Mesothelial cell of epicardium (in vitro differentiated cells): Measurements from ENCODE around the gene CDS1. TPM values are rescaled to one million over a fixed set of nuclear protein-coding genes. Genes with fewer than 3 reads are reported as not detected.
"Not testable (repeated sequence)": the region's sequence is repeated elsewhere in the genome, so short reads cannot be mapped to it uniquely, and the experiment has no call there.

ENCODE experiments used
- DNase-seq, 2 experiments: peaks; one replicate each; pipeline ENCODE4 v3.0.0; 2021; ENCODE audit warnings: low spot score in 2 of 2; ENCODE audit not compliant: unreplicated experiment in 2 of 2
- H3K27ac Mint-ChIP-seq: 2 replicates; pipeline ENCODE4 v1.8.0; 2021; ENCODE audit warnings: mixed read lengths
- H3K27me3 Mint-ChIP-seq: 2 replicates; pipeline ENCODE4 v1.8.0; 2021; ENCODE audit warnings: low read depth, mixed read lengths
- H3K36me3 Mint-ChIP-seq: 2 replicates; pipeline ENCODE4 v1.8.0; 2021; ENCODE audit warnings: mixed read lengths
- H3K4me1 Mint-ChIP-seq: 2 replicates; pipeline ENCODE4 v1.8.0; 2021; ENCODE audit warnings: mixed read lengths
- H3K4me3 Mint-ChIP-seq: 2 replicates; pipeline ENCODE4 v1.8.0; 2021; ENCODE audit warnings: mild to moderate bottlenecking, moderate library complexity, mixed read lengths
- H3K9me3 Mint-ChIP-seq: 2 replicates; pipeline ENCODE4 v1.8.0; 2021; ENCODE audit warnings: mixed read lengths
- CTCF ChIP-seq: fragments of 200-600 bp; sonication (generic); IDR thresholded peaks from one replicate; pipeline ENCODE4 v1.5.0; 2021; ENCODE audit warnings: antibody characterized with exemption; ENCODE audit not compliant: unreplicated experiment
- total RNA-seq: library from RNA; stranded (reverse); gene quantifications from 3 replicates; pipeline ENCODE4 v1.2.1, GENCODE V29; 2021

CDS1 gene
- total RNA-seq, result 18.7 to 20.2 TPM (median 18.7 TPM) in 3 replicates

DNA sequence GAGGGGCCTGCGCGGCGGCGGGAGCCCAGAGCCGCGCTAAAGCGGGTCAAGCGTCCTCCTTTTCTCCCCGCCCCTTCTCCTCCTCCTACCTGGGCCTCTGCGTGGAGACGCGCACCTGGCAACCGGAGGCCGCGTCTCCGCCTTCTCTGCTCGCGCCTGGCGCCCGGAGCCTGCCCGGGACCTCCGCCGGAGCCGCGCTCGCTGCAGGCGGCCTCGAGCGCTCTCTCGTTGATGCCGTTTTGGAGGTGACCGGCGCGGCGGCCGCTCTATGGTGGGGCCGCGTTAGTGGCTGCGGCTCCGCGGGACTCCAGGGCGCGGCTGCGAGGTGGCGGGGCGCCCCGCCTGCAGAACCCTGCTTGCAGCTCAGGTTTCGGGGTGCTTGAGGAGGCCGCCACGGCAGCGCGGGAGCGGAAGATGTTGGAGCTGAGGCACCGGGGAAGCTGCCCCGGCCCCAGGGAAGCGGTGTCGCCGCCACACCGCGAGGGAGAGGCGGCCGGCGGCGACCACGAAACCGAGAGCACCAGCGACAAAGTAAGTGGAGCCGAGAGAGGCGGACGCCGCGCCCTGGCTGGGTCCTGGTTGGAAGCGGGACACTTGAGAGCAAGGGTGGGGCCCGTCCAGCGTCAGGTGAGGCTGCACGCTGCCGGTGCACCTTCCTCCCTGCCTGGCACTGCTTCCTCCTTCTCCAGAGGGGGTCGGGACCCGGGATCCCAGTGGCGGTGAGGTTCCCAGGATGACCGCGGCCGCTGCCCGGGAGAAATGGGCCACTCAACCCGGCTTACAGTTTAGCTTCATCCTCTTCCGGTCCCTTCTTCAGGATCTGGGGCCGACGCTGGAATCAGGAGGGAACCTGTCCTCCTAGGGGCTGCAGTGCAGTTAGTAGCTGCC lies at the start of gene CDS1:
Gene CDS1, plus strand, starts transcription at position 140 of the 888 bp plus-strand sequence. Its CDS starts 275 bp downstream, at position 415.
- H3K9me3 Mint-ChIP-seq, result peaks cover 4% of the 10 kb centered on the region
- no peak for TF ChIP-seq CTCF
- H3K4me3 Mint-ChIP-seq, result peak within 1 kb of the TSS; percentile 87
- H3K36me3 Mint-ChIP-seq, result peaks cover 10% of the 10 kb centered on the region
- H3K27ac Mint-ChIP-seq, result peak within 1 kb of the TSS; percentile 97
- peak; percentile 21 to 61 for DNase-seq
- peaks cover 42% of the 10 kb centered on the region for H3K4me1 Mint-ChIP-seq
- peaks cover 25% of the 10 kb centered on the region for H3K27me3 Mint-ChIP-seq

DNA sequence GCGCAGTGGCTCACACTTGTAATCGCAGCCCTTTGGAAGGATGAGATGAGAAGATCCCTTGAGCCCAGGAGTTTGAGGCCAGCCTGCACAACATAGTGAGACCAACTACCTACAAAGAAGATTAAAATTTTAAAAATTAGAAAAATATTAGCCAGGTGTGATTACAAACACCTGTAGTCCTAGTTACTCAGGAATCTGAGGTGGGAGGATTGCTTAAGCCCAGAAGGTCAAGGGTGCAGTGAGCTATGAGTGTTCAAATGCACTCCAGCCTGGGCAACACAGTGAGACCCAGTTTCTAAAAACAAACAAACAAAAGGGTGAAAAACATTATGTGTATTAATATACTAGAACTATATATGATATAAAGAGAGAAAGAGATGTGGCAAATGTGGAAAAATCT lies 47.0 kb upstream of the CDS1 start:
- no peaks in the 10 kb centered on the region for H3K27me3 Mint-ChIP-seq
- H3K27ac Mint-ChIP-seq, result no peak overlapping the region
- DNase-seq, result no peak
- H3K36me3 Mint-ChIP-seq, result peaks cover 6% of the 10 kb centered on the region
- H3K4me1 Mint-ChIP-seq, result peaks cover 11% of the 10 kb centered on the region
- peaks cover 11% of the 10 kb centered on the region for H3K9me3 Mint-ChIP-seq
- no peak overlapping the region for H3K4me3 Mint-ChIP-seq
- no peak for TF ChIP-seq CTCF

DNA sequence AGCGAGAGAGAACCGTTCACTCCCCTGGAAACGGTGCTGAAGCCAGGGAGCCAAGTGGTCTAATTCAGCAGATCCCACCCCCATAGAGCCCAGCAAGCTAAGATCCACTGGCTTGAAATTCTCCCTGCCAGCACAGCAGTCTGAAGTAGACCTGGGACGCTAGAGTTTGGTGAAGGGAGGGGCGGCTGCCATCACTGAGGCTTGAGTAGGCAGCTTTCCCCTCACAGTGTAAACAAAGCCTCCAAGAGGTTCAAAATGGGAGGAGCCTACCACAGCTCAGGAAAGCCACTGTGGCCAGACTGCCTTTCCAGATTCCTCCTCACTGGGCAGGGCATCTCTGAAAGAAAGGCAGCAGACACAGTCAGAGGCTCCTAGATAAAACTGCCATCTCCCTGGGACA lies 37.8 kb upstream of the CDS1 start:
- DNase-seq, result no peak
- no peak overlapping the region for H3K27ac Mint-ChIP-seq
- H3K9me3 Mint-ChIP-seq, result peaks cover 4% of the 10 kb centered on the region
- H3K4me3 Mint-ChIP-seq, result no peak overlapping the region
- no peaks in the 10 kb centered on the region for H3K27me3 Mint-ChIP-seq
- H3K4me1 Mint-ChIP-seq, result no peaks in the 10 kb centered on the region
- no peaks in the 10 kb centered on the region for H3K36me3 Mint-ChIP-seq
- TF ChIP-seq CTCF, result no peak

- H3K27me3 Mint-ChIP-seq, result no peaks in the 10 kb centered on the region
- H3K9me3 Mint-ChIP-seq, result peaks cover under 1% of the 10 kb centered on the region
- H3K4me1 Mint-ChIP-seq, result no peaks in the 10 kb centered on the region
- no peaks in the 10 kb centered on the region for H3K36me3 Mint-ChIP-seq
- no peak for TF ChIP-seq CTCF
- no peak overlapping the region for H3K27ac Mint-ChIP-seq
- H3K4me3 Mint-ChIP-seq, result no peak overlapping the region
- DNase-seq, result no peak
Observed at GRCh38 chr4:84547211-84547610, 35.7 kb upstream of the CDS1 start.

DNA sequence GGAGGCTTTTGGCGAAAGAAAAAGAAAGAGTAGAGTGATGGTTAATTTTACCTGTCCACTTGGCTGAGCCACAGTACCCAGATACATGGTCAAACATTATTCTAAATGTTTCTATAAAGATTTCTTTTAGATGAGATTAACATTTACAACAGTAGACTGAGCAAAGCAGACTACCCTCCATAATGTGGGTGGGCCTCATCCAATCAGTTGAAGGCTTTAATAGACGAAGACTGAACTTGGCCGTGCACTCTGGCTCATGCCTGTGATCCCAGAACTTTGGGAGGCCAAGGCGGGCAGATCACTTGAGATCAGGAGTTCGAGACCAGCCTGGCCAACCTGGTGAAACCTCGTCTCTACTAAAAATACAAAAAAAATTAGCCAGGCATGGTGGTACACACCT lies 33.7 kb upstream of the CDS1 start:
- DNase-seq, H3K27me3 Mint-ChIP-seq, H3K36me3 Mint-ChIP-seq, H3K4me3 Mint-ChIP-seq, H3K27ac Mint-ChIP-seq, H3K4me1 Mint-ChIP-seq, H3K9me3 Mint-ChIP-seq: not testable (repeated sequence)

DNA sequence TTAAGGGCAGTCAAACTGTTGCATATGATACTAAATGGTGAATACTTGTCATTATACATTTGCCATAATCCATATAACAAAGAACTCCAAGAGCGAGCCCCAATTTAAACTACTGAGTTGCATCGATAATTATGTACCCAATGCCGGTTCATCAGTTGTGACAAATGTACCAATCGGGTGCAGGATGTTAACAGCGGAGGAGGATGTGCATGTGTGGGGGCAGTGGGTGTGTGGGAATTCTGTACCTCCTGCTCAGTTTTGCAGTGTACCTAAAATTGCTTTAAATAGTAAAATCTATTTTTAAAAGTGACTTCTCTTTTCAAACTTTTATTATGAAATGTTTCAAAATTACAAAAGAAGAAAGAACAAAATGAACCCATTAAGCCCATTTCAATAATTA lies 20.8 kb upstream of the CDS1 start:
- no peak overlapping the region for H3K4me3 Mint-ChIP-seq
- H3K4me1 Mint-ChIP-seq, result peaks cover 18% of the 10 kb centered on the region
- no peaks in the 10 kb centered on the region for H3K27me3 Mint-ChIP-seq
- DNase-seq, result no peak
- H3K9me3 Mint-ChIP-seq, result no peaks in the 10 kb centered on the region
- H3K27ac Mint-ChIP-seq, result peak overlapping the region; percentile 21
- no peaks in the 10 kb centered on the region for H3K36me3 Mint-ChIP-seq
- no peak for TF ChIP-seq CTCF
